Measurements from ENCODE around the gene TENT4A.
"Not testable (repeated sequence)": the region's sequence is repeated elsewhere in the genome, so short reads cannot be mapped to it uniquely, and the experiment has no call there.

Gene TENT4A

GRCh38 chr5:6770826-6771607 lies 57.8 kb downstream of the TENT4A start:
- no peak overlapping the region for H3K4me3 ChIP-seq (ENCODE audit: control insufficient read depth, low read depth, low read length)
- no peak for TF ChIP-seq CTCF (IDR thresholded peaks at IDR 0.05; ENCODE audit: control insufficient read depth, insufficient read depth, low read depth, low read length, missing control alignments)
- no peak for DNase-seq (ENCODE audit: low read depth)

DNA sequence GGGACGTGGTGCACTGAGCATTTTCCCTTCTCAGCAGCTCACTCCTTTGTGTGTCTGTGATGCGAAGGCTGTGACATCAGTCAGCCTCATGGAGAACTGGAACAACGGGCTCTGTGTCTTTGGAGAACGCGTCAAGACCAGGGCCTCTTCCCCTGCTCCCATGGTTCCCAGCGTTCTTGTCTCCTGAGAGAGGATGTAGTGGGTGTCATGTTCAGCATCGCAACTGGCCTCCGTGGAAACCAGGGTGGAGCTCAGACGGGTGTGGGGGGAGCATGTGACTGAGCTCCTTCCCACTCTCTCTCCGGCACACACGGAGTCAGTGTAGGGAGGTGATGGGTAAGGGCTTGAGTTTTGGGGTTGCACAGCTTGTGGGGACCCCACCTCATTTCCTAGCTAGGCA lies 59.7 kb downstream of the TENT4A start:
- no peak for DNase-seq (ENCODE audit: low read depth)

GRCh38 chr5:6773342-6774035 lies 60.3 kb downstream of the TENT4A start:
- no peak for TF ChIP-seq CTCF (IDR thresholded peaks at IDR 0.05; ENCODE audit: control insufficient read depth, insufficient read depth, low read depth, low read length, missing control alignments)
- H3K4me3 ChIP-seq (ENCODE audit: control insufficient read depth, low read depth, low read length), result no peak overlapping the region
- DNase-seq (ENCODE audit: low read depth), result no peak

More for the DNA sequence above, 59.7 kb downstream of the TENT4A start:
- TF ChIP-seq CTCF (IDR thresholded peaks at IDR 0.05; ENCODE audit: control insufficient read depth, insufficient read depth, low read depth, low read length, missing control alignments), result no peak
- H3K4me3 ChIP-seq (ENCODE audit: control insufficient read depth, low read depth, low read length), result no peak overlapping the region

GRCh38 chr5:6774207-6774606 lies 61.0 kb downstream of the TENT4A start:
- not testable (repeated sequence) for H3K4me3 ChIP-seq (ENCODE audit: control insufficient read depth, low read depth, low read length); DNase-seq (ENCODE audit: low read depth)

DNA sequence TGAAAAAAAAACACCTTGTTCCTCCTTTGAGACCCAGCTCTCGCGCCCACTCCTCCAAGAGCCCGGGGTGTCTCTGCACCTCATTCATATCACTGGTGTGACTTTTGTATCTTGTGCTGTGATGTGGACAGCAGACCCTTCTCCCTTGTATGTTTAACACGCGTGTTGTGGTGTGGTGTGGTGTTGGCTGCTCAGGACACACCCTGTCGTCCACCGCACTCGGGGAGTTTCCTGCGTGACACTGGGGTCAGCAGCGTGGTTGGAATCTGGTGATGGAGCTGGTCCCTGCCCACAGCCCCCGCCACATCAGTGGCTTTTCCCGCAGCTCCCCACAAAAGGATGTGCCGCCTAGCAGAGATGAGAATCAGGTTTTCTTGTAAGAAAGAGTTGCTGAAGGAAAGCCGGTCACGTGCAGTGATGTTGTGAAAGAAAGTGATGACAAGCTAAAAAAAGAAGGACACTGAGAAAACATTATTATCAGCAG lies 61.5 kb downstream of the TENT4A start:
- no peak for DNase-seq (ENCODE audit: low read depth)
- no peak for TF ChIP-seq CTCF (IDR thresholded peaks at IDR 0.05; ENCODE audit: control insufficient read depth, insufficient read depth, low read depth, low read length, missing control alignments)
- no peak overlapping the region for H3K4me3 ChIP-seq (ENCODE audit: control insufficient read depth, low read depth, low read length)

GRCh38 chr5:6775571-6775970 lies 62.3 kb downstream of the TENT4A start:
- DNase-seq (ENCODE audit: low read depth), result no peak
- TF ChIP-seq CTCF (IDR thresholded peaks at IDR 0.05; ENCODE audit: control insufficient read depth, insufficient read depth, low read depth, low read length, missing control alignments), result no peak
- H3K4me3 ChIP-seq (ENCODE audit: control insufficient read depth, low read depth, low read length), result no peak overlapping the region

DNA sequence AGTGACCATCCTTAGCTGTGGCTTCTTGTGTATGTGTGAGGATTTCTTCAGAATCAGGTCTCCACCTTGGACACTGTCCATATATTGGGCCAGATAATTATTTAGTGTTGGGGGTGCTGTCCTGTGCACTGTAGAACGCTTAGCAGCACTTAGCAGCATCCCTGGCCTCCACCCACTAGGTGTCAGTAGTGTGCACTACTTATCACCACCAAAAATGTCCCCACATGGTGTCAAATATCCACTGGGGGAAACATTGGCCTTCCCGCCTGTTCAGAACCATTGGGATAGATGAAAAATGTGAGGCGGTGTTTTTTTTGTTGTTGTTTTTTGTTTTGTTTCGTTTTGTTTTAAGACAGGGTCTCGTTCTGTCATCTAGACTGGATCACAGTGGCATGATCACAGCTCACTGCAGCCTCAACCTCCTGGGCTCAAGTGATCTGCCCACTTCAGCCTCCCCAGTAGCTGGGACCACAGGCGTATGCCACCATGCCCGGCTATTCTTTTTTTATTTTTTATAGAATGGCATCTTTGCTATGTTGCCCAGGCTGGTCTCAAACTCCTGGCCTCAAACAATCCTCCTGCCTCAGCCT lies 67.7 kb downstream of the TENT4A start:
- H3K4me3 ChIP-seq (ENCODE audit: control insufficient read depth, low read depth, low read length), result no peak overlapping the region
- no peak for DNase-seq (ENCODE audit: low read depth)
- TF ChIP-seq CTCF (IDR thresholded peaks at IDR 0.05; ENCODE audit: control insufficient read depth, insufficient read depth, low read depth, low read length, missing control alignments), result peak; percentile 20
